ENCODE results near the gene AGBL1.

AGBL1 gene

GRCh38 chr15:86645925-86646500, 566.3 kb downstream of the AGBL1 start:
- DNase-seq (ENCODE audit: low read depth): no peak

GRCh38 chr15:86647810-86648440, 568.3 kb downstream of the AGBL1 start:
- DNase-seq (ENCODE audit: low read depth): no peak

GRCh38 chr15:86649277-86649676, 569.6 kb downstream of the AGBL1 start:
- no peak for DNase-seq (ENCODE audit: low read depth)

GRCh38 chr15:86650094-86650493, 570.4 kb downstream of the AGBL1 start:
- no peak for DNase-seq (ENCODE audit: low read depth)

- no peak for DNase-seq (ENCODE audit: low read depth)
Observed at GRCh38 chr15:86653344-86654197, 573.9 kb downstream of the AGBL1 start.

GRCh38 chr15:86654501-86654900, 574.8 kb downstream of the AGBL1 start:
- no peak for DNase-seq (ENCODE audit: low read depth)

- no peak for DNase-seq (ENCODE audit: low read depth)
Observed at GRCh38 chr15:86657305-86657704, 577.6 kb downstream of the AGBL1 start.

GRCh38 chr15:86659724-86660411, 580.2 kb downstream of the AGBL1 start:
- DNase-seq (ENCODE audit: low read depth): no peak

- DNase-seq (ENCODE audit: low read depth): no peak
Observed at GRCh38 chr15:86661580-86661979, 581.9 kb downstream of the AGBL1 start.

GRCh38 chr15:86663304-86663703, 583.6 kb downstream of the AGBL1 start:
- no peak for DNase-seq (ENCODE audit: low read depth)

GRCh38 chr15:86663979-86664378, 584.3 kb downstream of the AGBL1 start:
- no peak for DNase-seq (ENCODE audit: low read depth)

GRCh38 chr15:86664581-86664980, 584.9 kb downstream of the AGBL1 start:
- DNase-seq (ENCODE audit: low read depth): no peak

GRCh38 chr15:86676002-86676401, 596.3 kb downstream of the AGBL1 start:
- DNase-seq (ENCODE audit: low read depth): no peak

- DNase-seq (ENCODE audit: low read depth): no peak
Observed at GRCh38 chr15:86677278-86677677, 597.6 kb downstream of the AGBL1 start.

GRCh38 chr15:86685263-86685662, 605.6 kb downstream of the AGBL1 start:
- no peak for DNase-seq (ENCODE audit: low read depth)

- DNase-seq (ENCODE audit: low read depth): no peak
Observed at GRCh38 chr15:86689006-86689405, 609.3 kb downstream of the AGBL1 start.

GRCh38 chr15:86690566-86690965, 610.9 kb downstream of the AGBL1 start:
- DNase-seq (ENCODE audit: low read depth): no peak

GRCh38 chr15:86691091-86691663, 611.5 kb downstream of the AGBL1 start:
- no peak for DNase-seq (ENCODE audit: low read depth)

- no peak for DNase-seq (ENCODE audit: low read depth)
Observed at GRCh38 chr15:86700864-86701610, 621.4 kb downstream of the AGBL1 start.

GRCh38 chr15:86701611-86701963, 621.9 kb downstream of the AGBL1 start:
- no peak for DNase-seq (ENCODE audit: low read depth)

- DNase-seq (ENCODE audit: low read depth): no peak
Observed at GRCh38 chr15:86706813-86707212, 627.1 kb downstream of the AGBL1 start.

- DNase-seq (ENCODE audit: low read depth): no peak
Observed at GRCh38 chr15:86711476-86711875, 631.8 kb downstream of the AGBL1 start.

Measured in stimulated activated CD8-positive, alpha-beta memory T cell treated with anti-CD3 and anti-CD28 coated beads, Interleukin-12 subunit alpha, Interleukin-12 subunit beta, amount 100 ng/mL, for 4 hours (primary cell).